C4-2B (cell line): Measurements from ENCODE around the gene APPBP2.

Source experiments
- CTCF ChIP-seq: fragments of 450-650 bp; conservative IDR thresholded peaks from 2 replicates; pipeline ENCODE4 v1.5.1; 2017; ENCODE audit warnings: mild to moderate bottlenecking
- ZFX ChIP-seq: fragments of 450-650 bp; IDR thresholded peaks from 2 replicates; pipeline ENCODE4 v1.6.1; 2017

GRCh38 chr17:60451965-60452364 is 74.1 kb downstream of the APPBP2 start:
- TF ChIP-seq CTCF, result no peak
- no peak for TF ChIP-seq ZFX
